ENCODE measurements around the gene PRRG2.

- TF ChIP-seq CTCF (conservative IDR thresholded peaks at IDR 0.05; ENCODE audit: low read depth, low read length) (no peak), EZH2 (IDR thresholded peaks at IDR 0.05; ENCODE audit: low read length, unreplicated experiment) (no peak)
Observed at GRCh38 chr19:49539192-49539952, 41.7 kb upstream of the PRRG2 start.
